NAMALWA (cell line): ENCODE results near the gene ALOX12B.
A peak's percentile ranks its signal among the peaks of the same experiment; 100 is the strongest.
"Not testable (repeated sequence)": the region's sequence is repeated elsewhere in the genome, so short reads cannot be mapped to it uniquely, and the experiment has no call there.

Source experiments
- DNase-seq: peaks from one replicate; pipeline ENCODE4 v3.0.0-alpha.2; 2015; ENCODE audit warnings: low spot score

ALOX12B gene

DNA sequence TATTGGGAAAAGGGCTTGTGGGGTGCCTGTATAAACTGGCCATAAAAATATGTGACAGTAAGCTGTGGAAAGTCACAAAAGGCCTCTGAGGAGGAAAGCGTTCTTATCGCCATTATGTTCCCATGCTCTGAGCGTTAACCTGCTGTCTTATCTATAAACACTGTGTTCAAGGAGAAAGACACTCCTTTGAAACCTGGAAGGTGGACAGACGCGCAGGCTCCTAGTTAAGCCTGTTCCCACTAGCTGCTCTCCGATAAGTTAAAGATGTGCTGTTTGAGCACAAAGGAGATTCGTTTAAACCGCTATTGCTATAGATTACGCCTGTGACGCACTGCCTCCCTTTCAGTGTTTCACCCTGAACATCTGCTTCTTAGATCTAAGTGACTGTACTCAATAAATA is 5.2 kb downstream of the ALOX12B start:
- no peak for DNase-seq

DNA sequence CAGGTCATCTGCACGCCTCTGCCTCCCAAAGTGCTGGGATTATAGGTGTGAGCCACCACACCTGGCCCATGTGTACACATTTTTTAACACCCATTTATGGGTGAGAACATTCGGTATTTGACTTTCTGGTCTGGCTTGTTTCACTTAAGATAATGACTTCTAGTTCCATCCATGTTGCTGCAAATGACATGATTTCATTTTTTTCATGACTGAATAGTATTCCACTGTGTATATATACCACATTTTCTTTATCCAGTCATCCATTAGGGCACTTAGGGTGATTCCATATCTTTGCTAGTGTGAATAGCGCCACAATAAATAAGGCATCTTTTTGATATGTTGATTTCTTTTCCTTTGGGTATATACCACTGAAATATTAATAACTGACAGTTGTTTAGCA is 5.6 kb downstream of the ALOX12B start:
- no peak for DNase-seq

DNA sequence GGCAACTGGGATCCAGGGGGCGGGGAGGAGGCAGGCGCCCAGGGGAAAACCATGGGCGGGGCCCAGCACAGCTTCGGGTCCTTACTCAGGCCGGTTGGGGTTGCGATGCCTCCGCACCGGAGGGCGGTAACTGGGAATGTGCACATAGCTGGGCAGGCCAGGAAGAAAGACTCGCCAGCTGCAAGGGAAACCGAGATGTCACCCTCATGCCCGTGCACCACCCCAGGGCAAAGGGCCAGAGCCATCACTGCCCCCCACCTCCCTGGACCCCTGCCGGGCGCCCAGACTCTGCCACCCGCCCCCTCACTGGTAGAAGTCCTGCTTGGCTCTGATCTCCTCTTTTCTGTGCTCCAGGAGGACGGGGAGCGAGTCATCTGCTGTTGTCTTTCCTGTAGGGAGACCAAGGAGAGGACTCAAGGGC is 6.7 kb downstream of the ALOX12B start:
- DNase-seq, result no peak

DNA sequence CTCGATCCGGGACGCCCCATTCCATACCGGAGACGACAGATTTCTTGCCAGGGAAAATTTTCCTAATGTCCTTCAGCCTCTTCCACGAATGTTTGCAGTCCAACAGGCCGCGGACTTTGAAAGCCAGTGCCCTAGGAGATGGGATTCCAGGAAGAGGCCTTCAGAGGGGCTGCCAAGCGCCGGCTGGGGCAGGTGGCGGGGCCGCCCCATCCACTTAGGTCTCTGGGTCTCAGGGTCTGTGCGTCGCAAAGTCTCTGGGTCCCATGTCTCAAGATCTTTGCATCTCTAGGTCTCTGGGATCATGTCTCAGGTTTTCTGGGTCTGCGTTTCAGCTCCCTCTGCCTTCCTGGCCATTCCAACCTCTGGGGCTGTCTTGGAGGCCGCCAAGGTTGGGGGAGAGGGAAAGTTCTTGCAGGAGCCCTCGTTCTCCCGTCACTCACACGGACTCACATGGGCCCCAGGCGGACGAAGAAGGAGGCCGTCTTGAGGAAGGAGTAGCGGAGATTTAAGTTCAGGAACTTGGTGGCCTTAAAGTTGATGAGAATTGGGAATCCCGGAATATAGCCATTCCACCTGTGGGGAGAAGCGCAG is 7.2 kb downstream of the ALOX12B start:
- DNase-seq, result no peak

DNA sequence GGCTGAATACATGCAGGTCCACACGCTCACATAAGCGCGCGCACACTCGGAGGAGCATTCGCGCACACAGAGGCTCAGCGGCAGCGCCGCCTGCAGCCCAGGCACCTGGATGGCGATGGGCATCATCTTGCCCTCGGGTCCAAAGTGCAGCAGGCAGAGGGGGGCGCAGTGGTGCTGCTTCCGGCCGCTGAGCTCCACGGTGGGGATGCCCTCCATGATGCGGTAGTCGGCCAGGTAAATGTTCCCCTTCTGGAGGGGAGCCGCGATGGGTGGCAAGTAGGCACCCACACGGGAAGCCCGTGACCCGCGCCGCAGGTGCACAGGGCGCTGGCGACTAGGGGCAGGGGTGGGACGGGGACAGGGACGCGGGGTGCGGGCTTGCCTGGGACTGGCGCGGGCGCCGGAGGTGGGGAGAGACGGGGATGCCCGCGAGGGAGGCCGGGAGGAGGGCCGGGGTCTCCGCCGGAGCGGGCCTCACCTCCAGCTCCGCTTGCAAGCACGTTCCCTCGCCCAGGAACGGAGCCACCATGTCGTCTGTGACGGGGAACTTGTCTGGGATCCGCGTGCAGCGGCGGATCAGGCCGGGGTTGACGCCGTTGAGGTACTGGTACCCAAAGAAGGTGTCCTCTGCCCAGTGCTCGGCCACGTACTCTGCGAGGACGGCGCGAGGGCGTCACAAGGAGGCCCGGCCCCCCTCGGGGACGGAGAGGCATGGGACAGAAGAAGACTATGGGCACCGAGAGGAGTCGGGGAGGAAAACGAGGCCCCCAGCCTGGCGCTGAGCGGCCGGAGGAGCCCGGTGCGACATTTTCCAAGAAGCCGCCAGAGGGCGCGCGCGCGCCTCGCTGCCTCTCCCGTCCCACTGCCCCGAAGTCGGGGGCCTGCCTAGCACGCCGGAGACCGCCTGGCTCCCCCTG is 8.0 kb downstream of the ALOX12B start:
- DNase-seq, result no peak

DNA sequence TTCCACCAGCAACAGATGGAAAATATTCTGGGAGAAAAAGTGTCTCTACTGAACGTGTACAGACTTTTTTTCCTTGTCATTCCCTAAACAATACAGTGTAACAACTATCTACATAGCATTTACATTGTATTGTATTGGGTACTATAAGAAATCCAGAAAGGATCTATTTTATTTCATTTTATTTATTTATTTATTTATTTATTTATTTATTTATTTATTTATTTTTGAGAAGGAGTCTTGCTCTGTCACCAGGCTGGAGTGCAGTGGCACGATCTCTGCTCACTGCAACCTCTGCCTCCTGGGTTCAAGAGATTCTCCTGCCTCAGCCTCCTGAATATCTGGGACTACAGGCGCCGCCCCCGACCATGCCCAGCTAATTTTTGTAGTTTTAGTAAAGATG is 9.6 kb downstream of the ALOX12B start:
- DNase-seq, result not testable (repeated sequence)

DNA sequence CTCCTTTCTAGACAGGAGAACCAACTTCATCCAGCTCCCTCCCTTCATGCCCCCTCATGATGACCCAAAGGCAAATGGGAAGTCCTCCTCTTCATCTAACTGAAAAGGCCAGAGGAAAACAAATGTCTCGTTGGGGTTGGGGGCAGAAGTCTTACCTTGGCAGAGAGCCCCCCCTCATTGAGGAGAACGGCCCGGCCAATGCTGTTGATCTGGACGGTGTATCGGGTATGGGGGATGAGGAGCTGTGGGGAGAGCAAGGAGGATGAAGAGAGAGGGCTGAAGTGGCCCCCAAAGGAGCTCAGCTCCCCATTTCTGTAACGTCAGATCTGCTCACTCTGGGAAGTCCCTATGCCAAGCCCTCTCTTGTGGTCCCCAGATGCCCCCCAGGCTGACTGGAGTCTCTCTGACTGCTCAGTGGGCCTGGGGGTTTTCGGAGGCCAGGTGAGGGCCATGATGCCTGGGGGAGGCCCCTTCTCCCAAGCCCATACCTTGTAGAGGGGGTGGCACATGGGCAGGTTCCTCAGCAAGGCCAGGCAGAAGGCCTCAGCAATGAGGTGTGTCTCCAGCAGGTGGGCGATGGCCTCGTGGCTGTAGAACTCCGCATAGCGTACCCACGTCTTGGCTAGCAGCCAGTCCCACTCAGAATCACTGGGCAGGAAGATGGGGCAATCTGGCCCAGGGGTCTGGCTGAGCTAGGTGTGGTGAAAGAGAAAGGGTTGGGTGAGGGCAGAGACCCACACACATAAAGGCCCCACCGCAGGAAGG is 10.8 kb downstream of the ALOX12B start:
- no peak for DNase-seq

DNA sequence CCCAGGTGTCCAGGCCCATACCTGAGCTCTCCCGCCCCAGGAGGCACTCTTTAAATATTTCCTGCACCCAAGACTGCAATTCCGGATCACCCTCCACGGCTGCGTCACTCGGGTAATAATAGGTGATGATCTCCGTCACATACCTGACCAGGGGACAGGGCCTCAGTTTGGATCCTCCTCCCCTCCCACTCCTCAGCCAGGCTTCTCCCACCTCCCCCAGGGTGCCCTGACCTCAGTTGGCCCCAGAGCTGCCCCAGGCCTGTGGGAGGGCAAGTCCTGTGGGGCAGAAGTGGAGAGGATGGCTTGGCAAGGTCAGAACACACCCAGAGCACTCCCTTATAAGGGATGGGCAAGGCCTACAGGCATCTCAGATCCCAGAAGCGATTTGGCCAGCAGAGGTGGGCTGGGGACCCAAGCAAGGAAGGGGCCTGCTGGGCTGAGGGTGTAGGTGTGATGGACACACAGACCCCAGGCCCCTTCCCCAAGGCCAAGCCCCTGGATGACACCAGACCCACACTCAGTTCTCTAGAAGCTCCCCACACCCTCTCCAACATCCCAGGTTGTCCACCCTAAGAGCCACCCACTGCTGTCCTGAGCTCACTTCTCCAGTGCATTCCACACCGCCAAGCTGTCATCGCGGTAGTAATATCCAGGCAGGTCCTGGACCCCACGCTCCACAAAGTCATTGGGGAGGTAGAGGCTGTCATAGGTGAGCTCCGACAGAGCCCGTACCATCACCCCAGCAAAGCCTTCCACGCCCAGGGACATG is 11.8 kb downstream of the ALOX12B start:
- no peak for DNase-seq

DNA sequence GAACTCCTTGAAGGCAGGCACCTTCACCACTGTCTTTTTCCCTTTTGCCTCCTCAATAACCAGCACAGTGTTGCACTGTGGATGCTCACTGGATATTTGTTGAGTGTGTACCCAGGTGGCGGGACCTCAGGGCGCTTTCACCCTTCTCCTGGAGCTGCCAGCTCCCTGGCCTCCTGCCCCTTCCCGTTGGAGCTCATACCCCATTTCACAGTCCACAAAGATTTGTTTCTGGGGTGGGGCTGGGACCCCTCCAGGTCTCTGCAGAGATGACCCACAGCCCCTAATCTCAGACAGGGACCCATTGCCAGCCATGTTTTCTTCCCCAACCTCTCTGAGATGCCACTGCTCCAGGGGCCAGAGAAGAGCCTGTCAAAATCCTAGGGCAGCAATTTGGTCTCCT is 12.4 kb downstream of the ALOX12B start:
- no peak for DNase-seq

DNA sequence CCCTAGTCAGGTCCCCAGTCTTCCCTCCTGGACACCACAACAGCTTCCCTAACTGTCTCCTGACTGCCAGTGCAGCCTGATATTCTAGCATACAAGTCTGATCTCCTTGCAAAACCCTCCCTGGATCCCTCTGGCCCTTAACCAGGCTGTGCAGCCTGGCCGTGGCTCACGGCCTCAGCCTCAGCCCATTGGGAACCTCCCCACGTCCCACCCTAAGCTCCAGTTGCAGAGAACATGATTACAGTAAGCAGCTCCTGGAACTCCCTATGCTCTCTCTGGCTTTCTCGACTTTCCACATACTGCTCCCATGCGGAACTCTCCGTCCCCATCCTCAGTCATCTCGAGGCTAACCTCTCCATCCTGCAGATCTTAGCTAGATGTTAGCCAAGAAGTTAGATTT is 13.0 kb downstream of the ALOX12B start:
- DNase-seq, result no peak

DNA sequence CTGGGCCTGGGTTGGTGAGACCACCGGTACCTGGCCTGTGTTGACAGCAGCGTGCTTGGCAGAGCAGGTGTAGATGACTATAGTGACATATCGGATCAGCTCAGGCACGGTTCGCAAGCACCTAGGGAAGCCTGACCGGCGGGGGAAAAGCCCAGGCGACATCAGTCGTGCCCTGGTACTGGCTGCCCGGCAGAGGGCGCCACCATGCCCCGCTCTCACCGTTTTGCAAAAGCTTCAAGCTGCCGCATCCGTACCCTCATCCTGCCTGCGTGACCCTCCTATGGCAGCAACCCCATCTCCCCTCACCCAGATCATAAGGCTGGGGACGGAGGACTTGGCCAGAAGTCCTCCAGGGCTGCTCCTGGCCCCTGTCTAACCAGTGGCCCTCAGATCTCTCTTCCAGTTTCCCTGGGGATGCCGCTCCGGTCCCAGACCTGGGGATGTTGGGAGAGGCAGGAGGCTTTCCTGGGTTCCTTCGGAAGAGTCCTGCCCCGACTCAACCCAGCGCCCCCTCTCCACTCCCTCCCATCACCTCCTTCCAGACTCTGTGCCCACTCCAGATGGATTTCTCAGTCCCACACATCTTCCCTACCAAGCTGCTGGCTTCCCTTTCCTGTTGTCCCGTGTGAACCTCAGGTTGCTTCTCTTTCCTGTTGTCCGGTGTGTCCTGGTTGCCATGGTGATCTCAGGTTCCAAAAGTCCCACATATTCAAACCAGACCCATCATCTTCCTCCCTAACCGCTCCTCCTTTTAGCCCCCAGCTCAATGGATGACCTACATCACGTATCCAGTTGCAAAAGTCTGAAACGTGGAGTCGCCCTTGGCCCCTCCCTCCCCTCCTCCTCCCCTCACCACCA is 13.7 kb downstream of the ALOX12B start:
- peak; percentile 69 for DNase-seq

DNA sequence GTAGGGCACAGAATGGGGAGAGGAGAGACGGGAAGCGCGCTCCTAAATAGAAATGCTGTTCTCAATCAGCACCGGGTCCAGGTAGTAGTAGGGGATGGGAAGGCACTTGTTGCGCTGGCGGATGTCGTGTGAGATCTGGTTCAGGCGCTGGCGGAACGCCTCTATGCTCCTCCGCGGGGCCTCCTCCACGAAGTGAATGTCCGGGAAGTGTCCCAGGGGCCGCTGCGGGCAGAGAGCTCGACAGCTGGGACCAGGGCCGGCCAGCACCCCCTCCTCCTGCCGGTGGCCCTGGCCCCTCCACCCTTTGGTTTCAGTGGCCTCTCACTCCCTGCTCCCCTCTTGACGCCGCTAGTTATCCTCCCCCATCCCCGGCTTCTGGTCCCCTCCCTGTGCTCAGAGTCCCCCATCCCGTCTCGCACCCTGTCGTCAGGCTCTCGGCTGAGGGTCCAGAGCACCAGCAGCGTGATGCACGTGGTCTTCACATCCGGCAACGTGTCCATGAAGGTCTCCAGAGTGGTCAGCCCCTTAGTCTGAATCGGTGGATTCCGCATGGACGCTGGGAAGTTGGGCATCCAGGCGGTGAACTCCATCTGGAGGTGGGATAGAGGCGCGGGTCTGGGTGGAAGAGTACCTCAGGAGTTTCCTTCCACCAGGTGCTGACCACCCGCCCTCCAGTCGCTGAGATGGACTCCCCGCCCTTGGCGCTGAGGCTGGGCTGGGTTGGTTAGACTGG is 14.6 kb downstream of the ALOX12B start:
- DNase-seq, result no peak

DNA sequence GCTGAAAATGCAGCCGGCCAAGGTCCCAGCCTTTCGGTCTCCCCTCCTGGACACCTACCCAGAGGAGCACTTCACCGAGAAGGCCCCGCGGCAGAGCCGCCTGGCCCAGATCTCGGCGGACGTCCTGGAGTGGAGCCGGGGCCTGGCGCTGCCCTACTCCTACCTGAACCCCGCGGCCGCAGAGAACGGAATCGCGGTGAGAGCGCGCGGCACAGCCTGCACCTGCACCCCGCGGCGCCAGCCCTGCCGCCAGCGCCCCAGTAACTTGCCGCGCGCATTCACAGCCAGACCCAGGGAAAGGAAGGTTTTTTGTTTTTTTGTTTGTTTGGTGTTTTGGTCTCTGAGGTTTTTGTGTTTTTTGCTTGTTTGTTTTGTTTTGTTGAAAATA is 15.2 kb downstream of the ALOX12B start:
- no peak for DNase-seq

DNA sequence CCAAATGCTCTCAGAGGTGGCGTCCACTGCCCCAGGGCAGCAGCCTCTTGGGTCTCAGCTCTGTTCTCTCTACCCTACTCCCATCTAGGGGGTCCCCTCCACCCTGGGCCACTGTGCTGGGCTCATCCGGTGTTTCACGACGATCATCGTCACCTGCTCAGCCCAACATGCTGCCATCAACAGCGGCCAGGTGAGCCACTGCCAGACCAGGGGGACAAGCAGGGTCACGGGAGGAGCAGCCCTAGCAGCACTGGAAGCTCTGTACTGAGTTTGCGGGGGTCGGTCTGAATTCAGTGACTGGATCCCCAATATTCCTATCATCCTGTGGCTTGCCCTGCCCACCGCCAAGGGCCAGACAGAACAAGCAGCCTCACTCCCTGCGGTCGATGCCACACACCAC is 16.0 kb downstream of the ALOX12B start:
- DNase-seq, result no peak

DNA sequence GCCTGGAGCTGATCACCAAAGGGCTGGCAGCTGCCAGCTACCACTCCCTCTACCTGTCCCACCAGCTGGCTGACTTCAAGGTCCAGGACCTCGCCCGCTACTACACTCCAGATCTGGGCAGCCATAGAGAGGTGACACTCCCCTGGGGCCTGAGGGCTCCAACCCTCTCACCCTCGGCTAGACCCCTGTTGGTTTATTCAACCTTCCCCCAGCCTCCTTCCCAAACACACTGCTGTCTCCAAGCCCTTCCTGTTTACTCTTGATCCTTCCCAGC is 18.0 kb downstream of the ALOX12B start:
- DNase-seq, result no peak

DNA sequence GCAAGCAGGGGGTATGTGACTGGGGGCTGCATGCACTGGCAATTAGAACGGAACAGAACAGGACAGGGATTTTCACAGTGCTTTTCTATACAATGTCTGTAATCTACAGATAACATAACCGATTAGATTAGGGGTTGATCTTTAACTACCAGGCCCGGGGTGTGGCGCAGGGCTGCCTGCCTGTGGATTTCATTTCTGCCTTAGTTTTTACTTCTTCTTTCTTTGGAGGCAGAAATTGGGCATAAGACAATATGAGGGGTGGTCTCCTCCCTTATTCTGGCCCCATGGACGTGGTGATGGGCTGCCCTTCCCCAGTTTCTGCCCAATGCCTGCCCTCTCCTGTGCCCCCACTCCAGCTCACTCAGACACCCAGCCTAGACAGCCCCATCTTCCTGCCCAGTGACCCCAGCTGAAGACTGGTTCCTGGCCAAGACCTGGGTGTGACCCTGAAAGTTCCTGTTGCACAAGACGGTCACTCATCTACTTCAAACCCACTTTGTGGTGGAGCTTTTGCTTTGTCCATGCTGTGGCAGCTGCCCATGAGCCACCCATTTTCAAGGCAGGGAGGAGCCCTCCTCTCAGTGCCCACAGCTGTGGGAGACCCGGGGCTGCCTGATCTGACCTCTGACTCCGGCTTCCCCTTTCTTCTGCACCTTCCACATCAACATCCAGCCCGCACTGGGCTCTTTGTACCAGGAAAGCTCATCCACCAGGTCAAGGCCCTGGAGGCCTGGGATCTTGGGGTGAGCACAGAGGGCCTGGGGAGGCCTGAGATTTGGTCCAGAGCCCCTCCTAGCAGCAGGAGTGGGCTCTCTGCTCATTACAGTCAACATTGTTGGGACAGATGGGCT is 18.6 kb downstream of the ALOX12B start:
- no peak for DNase-seq

DNA sequence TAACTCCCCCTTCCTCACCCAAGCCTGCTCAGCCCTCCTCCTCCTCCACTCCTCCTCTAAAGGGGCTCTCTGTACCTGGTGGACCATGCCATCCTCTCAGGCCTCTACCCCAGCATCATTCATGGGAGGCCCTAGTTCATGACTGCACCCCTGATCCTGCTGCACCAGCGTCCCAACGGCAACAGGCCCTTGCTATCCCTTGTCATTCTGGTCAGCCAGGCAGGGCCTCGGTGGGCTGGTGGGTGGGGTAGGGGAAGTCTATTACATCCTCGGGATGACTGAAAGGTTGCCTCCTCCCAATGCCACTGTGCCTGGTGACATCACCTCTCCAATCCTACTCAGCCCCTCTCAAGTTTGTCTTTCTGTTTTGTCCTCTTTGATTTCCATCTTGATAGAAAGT is 19.7 kb downstream of the ALOX12B start:
- DNase-seq, result no peak

DNA sequence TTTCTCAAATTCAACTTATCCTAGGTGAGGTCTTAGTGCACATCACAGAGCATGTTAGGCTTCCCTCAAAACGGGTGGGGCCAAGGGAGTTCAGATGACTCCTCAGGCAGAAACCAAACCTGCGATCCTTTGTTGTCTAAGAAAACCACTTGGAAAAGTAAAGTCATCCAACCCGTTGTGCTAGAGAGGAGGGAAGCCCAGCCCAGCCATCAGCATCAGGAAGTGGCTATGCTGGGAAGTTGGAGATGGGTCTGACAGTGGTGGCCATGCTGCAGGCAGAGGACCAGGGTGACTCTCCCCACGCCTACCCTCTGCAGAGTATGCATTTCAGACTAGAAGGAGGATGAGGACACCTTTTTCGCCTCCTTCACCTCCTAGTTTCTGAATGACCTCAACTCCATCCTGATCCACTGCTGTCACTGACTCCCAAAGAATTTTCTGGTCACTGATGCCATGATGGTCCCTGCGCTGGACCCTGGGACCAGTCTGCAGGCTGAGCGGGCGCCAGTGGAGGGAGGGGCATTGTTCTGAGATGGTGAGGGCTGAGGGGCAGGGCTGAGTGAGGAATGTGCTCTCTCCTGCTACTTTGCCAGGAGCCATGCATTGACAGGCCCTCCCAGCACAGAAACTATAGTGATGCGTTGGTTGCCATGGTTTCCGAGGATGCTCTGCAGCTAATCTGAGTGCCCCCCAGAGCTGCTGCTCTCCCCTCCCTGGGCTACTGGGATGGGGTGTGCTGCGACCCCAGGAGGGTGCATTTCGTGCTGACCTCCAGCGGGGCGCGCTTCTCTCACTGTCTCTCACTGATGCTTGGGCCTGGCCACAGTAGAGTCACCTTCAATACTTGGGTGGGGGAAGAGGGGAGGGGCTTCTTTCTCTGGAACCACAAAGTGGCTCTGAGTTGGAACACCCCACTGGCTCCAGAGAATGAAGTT is 20.4 kb downstream of the ALOX12B start:
- DNase-seq, result no peak

DNA sequence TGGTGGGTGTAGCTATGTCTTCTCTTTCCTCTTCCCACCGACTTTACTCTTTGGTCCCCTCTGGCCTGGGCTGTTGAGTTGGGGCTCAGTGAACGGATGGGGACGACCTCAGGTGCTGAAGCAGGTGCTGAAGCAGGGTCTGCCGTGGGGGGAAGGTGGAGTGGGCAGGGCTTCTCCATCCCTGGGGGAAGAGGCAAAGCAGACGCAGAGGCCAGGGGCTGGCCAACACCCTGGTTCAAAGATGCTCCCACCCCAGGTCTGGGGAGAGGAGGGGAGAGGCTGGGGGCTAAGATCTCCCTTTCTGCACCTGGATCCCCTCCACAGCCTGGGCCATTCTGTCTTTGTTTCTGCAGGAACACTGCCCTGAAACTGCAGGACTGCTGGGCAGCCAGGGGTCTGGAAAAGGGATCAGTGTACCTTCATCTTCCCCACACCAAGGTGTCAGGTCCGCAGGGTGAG is 22.9 kb downstream of the ALOX12B start:
- DNase-seq, result no peak
